DND-41 (cell line): ENCODE results near the gene GABPB2.

Experiments used
- CTCF ChIP-seq: IDR thresholded peaks from 2 replicates; pipeline ENCODE4 v1.5.1; 2012; ENCODE audit warnings: borderline replicate concordance, low read length, moderate library complexity, mild to moderate bottlenecking; ENCODE audit not compliant: poor library complexity, severe bottlenecking; ENCODE audit errors: extremely low read depth
- EZH2 ChIP-seq: IDR thresholded peaks from 3 replicates; pipeline ENCODE4 v1.6.1; 2012; ENCODE audit warnings: borderline replicate concordance, low read depth, mild to moderate bottlenecking, moderate library complexity, low read length, inconsistent platforms; ENCODE audit not compliant: severe bottlenecking

GRCh38 chr1:151108331-151108730, 37.8 kb downstream of the GABPB2 start:
- TF ChIP-seq CTCF (no peak), EZH2 (no peak)
